K562 (cell line): ENCODE data around the gene SGO1. TPM values are rescaled to one million over a fixed set of nuclear protein-coding genes. Genes with fewer than 3 reads are reported as not detected.

Experiments used
- ATAC-seq: fragments of 200-7000 bp; cut with Tn5 transposase; 3 replicates; pipeline ENCODE4 v1.9.1; 2020; ENCODE audit warnings: moderate library complexity
- BruUV-seq: library from RNA; stranded (reverse); fragments of 400-500 nt; replicated peaks from 2 replicates; lab custom pipeline; 2021; lab: Mats Ljungman, UMichigan
- CTCF ChIA-PET: fragments of 300-600 bp; formaldehyde crosslinking; extraction: SDS; loops from one replicate; lab custom pipeline; 2021; ENCODE audit warnings: low intra/inter-chr PET ratio; lab: Yijun Ruan, JAX
- POLR2A ChIA-PET: fragments of 300-600, 350-650 bp; sonication (Branson Sonifier 250); formaldehyde crosslinking; extraction: SDS; loops from one replicate; lab custom pipeline; 2021; ENCODE audit warnings: antibody characterized with exemption, inconsistent platforms; lab: Yijun Ruan, JAX
- DNase-seq, 4 experiments: peaks; one replicate each; pipeline versions ENCODE4 v3.0.0 to v3.0.0-alpha.2; 2011 to 2018; ENCODE audit warnings: low spot score in 3 of 4, mixed read lengths in 3 of 4; ENCODE audit errors: extremely low read depth in 1 of 4
- FAIRE-seq: peaks from 2 replicates; lab custom pipeline; 2011; peaks lifted over from hg19 to GRCh38; lab: Jason Lieb, UNC
- H2AFZ ChIP-seq: 2 replicates; pipeline ENCODE4 v1.6.0; 2011; ENCODE audit warnings: low read depth, low read length, control low read depth, inconsistent platforms
- H3K27ac ChIP-seq: fragments of 200-600 bp; 3 replicates; pipeline ENCODE4 v1.8.0; 2011; ENCODE audit warnings: low read depth, mild to moderate bottlenecking, control low read depth, inconsistent platforms, low read length, moderate library complexity, mixed read lengths; ENCODE audit errors: extremely low read depth
- H3K27me3 ChIP-seq, 2 experiments: fragments of 300-600 bp in 1 of 2; 2 replicates in 1 of 2; 3 replicates in 1 of 2; pipeline versions ENCODE4 v1.6.0 to v1.8.0; 2011; ENCODE audit warnings: inconsistent platforms in 2 of 2, low read length in 2 of 2, mild to moderate bottlenecking in 1 of 2, mixed read lengths in 1 of 2, moderate library complexity in 1 of 2; ENCODE audit not compliant: control insufficient read depth in 2 of 2, insufficient read depth in 2 of 2
- H3K36me3 ChIP-seq: fragments of 300-600 bp; 3 replicates; pipeline ENCODE4 v1.8.0; 2011; ENCODE audit warnings: mild to moderate bottlenecking, low read length, inconsistent platforms; ENCODE audit not compliant: control insufficient read depth, insufficient read depth
- H3K4me1 ChIP-seq, 2 experiments: fragments of 200-600 bp in 1 of 2; replicated peaks in 1 of 2; 2 replicates in 1 of 2; 3 replicates in 1 of 2; pipeline versions ENCODE4 v1.5.1 to v1.8.0; 2011; ENCODE audit warnings: inconsistent platforms in 2 of 2, low read length in 2 of 2, mild to moderate bottlenecking in 1 of 2, mixed read lengths in 1 of 2, moderate library complexity in 1 of 2; ENCODE audit not compliant: control insufficient read depth in 2 of 2, insufficient read depth in 2 of 2
- H3K4me2 ChIP-seq: 2 replicates; pipeline ENCODE4 v1.6.1; 2011; ENCODE audit warnings: low read length, control low read depth, inconsistent platforms, mixed read lengths; ENCODE audit not compliant: insufficient read depth
- H3K4me3 ChIP-seq: fragments of 200-600 bp; sonication (generic), shearing (Covaris generic); 2 replicates; pipeline ENCODE4 v1.5.1; 2016; ENCODE audit warnings: control low read depth, inconsistent platforms
- H3K79me2 ChIP-seq: fragments of 200-600 bp; 3 replicates; pipeline ENCODE4 v1.8.0; 2011; ENCODE audit warnings: low read length, inconsistent platforms; ENCODE audit not compliant: control insufficient read depth, insufficient read depth
- H3K9ac ChIP-seq, 2 experiments: 2 replicates each; pipeline versions ENCODE4 v1.6.0 to v1.6.1; 2011; ENCODE audit warnings: low read depth in 2 of 2, low read length in 2 of 2, control low read depth in 1 of 2, inconsistent platforms in 1 of 2, mild to moderate bottlenecking in 1 of 2, mixed read lengths in 1 of 2; ENCODE audit not compliant: insufficient read depth in 1 of 2
- H3K9me1 ChIP-seq: one replicate; pipeline ENCODE4 v1.6.0; 2011; ENCODE audit warnings: inconsistent platforms, mild to moderate bottlenecking, low read length, moderate library complexity; ENCODE audit not compliant: control insufficient read depth, insufficient read depth
- H3K9me3 ChIP-seq: replicated peaks from 2 replicates; pipeline ENCODE4 v1.5.1; 2011; ENCODE audit warnings: low read depth, low read length, inconsistent platforms; ENCODE audit not compliant: control insufficient read depth, insufficient read depth
- H4K20me1 ChIP-seq: replicated peaks from 2 replicates; pipeline ENCODE4 v1.6.1; 2011; ENCODE audit warnings: low read length, inconsistent platforms, mixed read lengths; ENCODE audit not compliant: control insufficient read depth, insufficient read depth
- BRD4 ChIP-seq: fragments of 200-600 bp; sonication (generic); IDR thresholded peaks from 2 replicates; pipeline ENCODE4 v1.6.1; 2017; ENCODE audit warnings: inconsistent platforms
- HNRNPUL1 ChIP-seq: fragments of 200-400 bp; formaldehyde crosslinking; IDR thresholded peaks from 2 replicates; pipeline ENCODE4 v1.6.1; 2017; ENCODE audit warnings: low read length
- NEUROD1 ChIP-seq: fragments of 150-350 bp; IDR thresholded peaks from 2 replicates; pipeline ENCODE4 v1.6.1; 2014; ENCODE audit warnings: borderline replicate concordance, low read length, low read depth; ENCODE audit not compliant: partially characterized antibody
- PHTF2 ChIP-seq: fragments of 250-450 bp; sonication (Bioruptor Pico); IDR thresholded peaks from 2 replicates; pipeline ENCODE4 v1.5.0; 2021; ENCODE audit warnings: mild to moderate bottlenecking
- SIN3B ChIP-seq: fragments of 450-650 bp; IDR thresholded peaks from 2 replicates; pipeline ENCODE4 v1.6.1; 2017; ENCODE audit warnings: low read depth, mild to moderate bottlenecking, moderate library complexity
- TBP ChIP-seq: optimal IDR thresholded peaks from 2 replicates; pipeline ENCODE3; 2011; ENCODE audit warnings: low read depth, low read length, improper control_type of control experiment
- ZNF146 ChIP-seq: IDR thresholded peaks from one replicate; pipeline ENCODE4 v1.6.1; 2018; ENCODE audit warnings: missing compliant biosample characterization; ENCODE audit not compliant: unreplicated experiment
- ZNF175 ChIP-seq: fragments of 200-800 bp; sonication (Bioruptor generic); IDR thresholded peaks from 2 replicates; pipeline ENCODE4 v1.6.1; 2016; ENCODE audit warnings: low read depth, mild to moderate bottlenecking, missing genetic modification characterization, missing compliant biosample characterization
- ZNF445 ChIP-seq: fragments of 250-450 bp; sonication (Bioruptor Pico); IDR thresholded peaks from 2 replicates; pipeline ENCODE4 v1.4.0; 2020; ENCODE audit warnings: low read depth, mild to moderate bottlenecking, moderate library complexity
- ZNF77 ChIP-seq: fragments of 250-450 bp; sonication (Bioruptor Pico); IDR thresholded peaks from 2 replicates; pipeline ENCODE4 v1.5.0; 2020
- WGBS: fragments of 100-300 bp; shearing (Covaris generic); methylation state at CpG from one replicate; pipeline ENCODE4 v1.1.6; 2016; ENCODE audit warnings: low coverage, mixed read lengths; ENCODE audit not compliant: insufficient coverage; ENCODE audit errors: missing lambda C conversion rate; 5-methylcytosine and 5-hydroxymethylcytosine counted together
- in situ Hi-C: fragments of 300-500 bp; cut with MboI; formaldehyde crosslinking; loops from 4 replicates; pipeline ENCODE4 v1.15.0; 2018; ENCODE audit warnings: inconsistent platforms, mixed read lengths
- intact Hi-C: fragments of 100-400 bp; cut with micrococcal nuclease; formaldehyde crosslinking; loops from 2 replicates; pipeline ENCODE4 v1.14.2; 2022
- polyA plus RNA-seq, 8 experiments: library from polyadenylated mRNA; depleted of rRNA in 4 of 8; stranded (reverse) in 5 of 8; unstranded in 3 of 8; fragments of >200 nt; fragmentation: Nextera tagmentation in 2 of 8; fragmentation: Illumina TruSeq in 1 of 8; extraction: Ambion mirVana in 2 of 8; extraction: Trizol in 1 of 8; gene quantifications; 2 replicates each; pipeline versions ENCODE4 v1.2.1 to v1.2.3, GENCODE V29; 2011 to 2014; ENCODE audit warnings: inconsistent platforms in 1 of 8, missing spikeins in 1 of 8
- total RNA-seq, 7 experiments: library from RNA; depleted of rRNA in 6 of 7; stranded (reverse); fragments of >200 nt in 6 of 7; fragmentation: Illumina TruSeq in 2 of 7; extraction: Trizol in 2 of 7; gene quantifications; 2 replicates each; pipeline versions ENCODE4 v1.2.1 to v1.2.3, GENCODE V29; 2011 to 2021; ENCODE audit warnings: low replicate concordance in 1 of 7
- TF ChIP-seq, protein P1 (sequence below): sonication (generic); IDR thresholded peaks from 2 replicates; pipeline ENCODE4 v1.6.1; 2016

SGO1 gene
- total and polyA plus RNA-seq, 9 of the 15 experiments (the other 6 are each of a cell fraction or from before 2014, with no cell fraction given), result 13.7 to 57.3 (median 28.2) TPM

DNA sequence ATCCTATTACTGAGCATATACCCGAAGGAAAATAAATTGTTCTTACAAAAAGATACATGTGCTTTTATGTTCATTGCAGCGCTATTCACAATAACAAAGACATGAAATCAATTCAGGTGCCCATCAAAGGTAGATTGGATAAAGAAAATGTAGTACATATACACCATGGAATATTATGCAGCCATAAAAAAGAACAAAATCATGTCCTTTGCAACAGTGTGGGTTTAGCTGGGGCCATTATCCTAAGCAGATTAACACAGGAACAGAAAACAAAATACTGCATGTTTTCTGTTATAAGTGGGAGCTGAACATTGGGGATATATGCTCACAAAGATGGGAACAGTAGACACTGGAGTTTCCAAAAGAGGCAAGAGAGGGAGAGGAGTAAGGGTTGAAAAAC is 42.5 kb downstream of the SGO1 start:
- Histone ChIP-seq H3K4me1 (no peaks in the 10 kb centered on the region), H3K27ac (no peak overlapping the region), H3K36me3 (no peaks in the 10 kb centered on the region; the same call in 1 of the 3 replicates), H3K4me3 (no peak overlapping the region), H3K9ac (no peak overlapping the region), H3K27me3 (no peaks in the 10 kb centered on the region), H3K9me3 (no peaks in the 10 kb centered on the region), H3K9me1 (no peaks in the 10 kb centered on the region), H2AFZ (no peak overlapping the region), H3K79me2 (no peaks in the 10 kb centered on the region), H4K20me1 (no peaks in the 10 kb centered on the region), H3K4me2 (no peak overlapping the region)
- 70% methylated on average over 2 of the region's 2 CpGs for WGBS
- ChIA-PET POLR2A (interaction anchor here (0.6 to 1.8 kb wide), 2 partner anchors 11 to 43 kb away, joined by 3 read pairs; partner anchors contain the start of gene SGO1), CTCF (no interaction called here)
- no TSS peak for BruUV-seq
- ATAC-seq (no peak), DNase-seq (no peak), FAIRE-seq (no peak)
- in situ Hi-C loops, result no loop called here
- intact Hi-C loops, result no loop called here
- TF ChIP-seq ZNF77 (CRISPR knock-in tag), result no peak
- no peak for TF ChIP-seq NEUROD1
- peak; percentile 89 for TF ChIP-seq ZNF146
- TF ChIP-seq PHTF2 (CRISPR knock-in tag), result no peak
- TF ChIP-seq ZNF445 (CRISPR knock-in tag), result no peak

DNA sequence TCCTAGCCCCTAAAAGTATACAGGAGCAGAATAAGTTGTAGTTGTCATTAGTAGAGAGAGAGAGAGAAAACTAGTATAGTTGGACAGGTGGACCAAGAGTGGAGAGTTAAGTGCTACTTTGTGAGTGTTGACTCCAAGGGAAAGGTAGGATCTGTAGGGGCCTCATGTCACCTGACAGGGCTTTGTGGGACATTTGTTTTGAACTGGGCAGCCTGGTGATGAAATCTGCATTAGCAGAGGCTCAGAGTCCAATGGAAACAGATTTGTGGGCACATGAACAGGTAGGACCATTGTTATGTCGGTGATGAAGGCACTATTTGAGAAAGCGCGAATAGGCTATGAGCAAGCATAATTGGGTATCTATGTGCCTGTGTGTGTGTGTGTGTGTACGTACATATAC is 43.5 kb downstream of the SGO1 start:
- FAIRE-seq (no peak), DNase-seq (no peak), ATAC-seq (no peak)
- no TSS peak for BruUV-seq
- no peak overlapping the region for H3K4me2 ChIP-seq
- TF ChIP-seq BRD4 (no peak), HNRNPUL1 (no peak), ZNF175 (CRISPR knock-in tag) (no peak), SIN3B (no peak), TBP (no peak)
- TF ChIP-seq, protein P1, sequence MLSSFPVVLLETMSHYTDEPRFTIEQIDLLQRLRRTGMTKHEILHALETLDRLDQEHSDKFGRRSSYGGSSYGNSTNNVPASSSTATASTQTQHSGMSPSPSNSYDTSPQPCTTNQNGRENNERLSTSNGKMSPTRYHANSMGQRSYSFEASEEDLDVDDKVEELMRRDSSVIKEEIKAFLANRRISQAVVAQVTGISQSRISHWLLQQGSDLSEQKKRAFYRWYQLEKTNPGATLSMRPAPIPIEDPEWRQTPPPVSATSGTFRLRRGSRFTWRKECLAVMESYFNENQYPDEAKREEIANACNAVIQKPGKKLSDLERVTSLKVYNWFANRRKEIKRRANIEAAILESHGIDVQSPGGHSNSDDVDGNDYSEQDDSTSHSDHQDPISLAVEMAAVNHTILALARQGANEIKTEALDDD, result no peak
- CTCF ChIA-PET, result no interaction called here
- H3K9me3 ChIP-seq, result no peaks in the 10 kb centered on the region
- no peak overlapping the region for H2AFZ ChIP-seq
- no peaks in the 10 kb centered on the region for H3K9me1 ChIP-seq
- H4K20me1 ChIP-seq, result no peaks in the 10 kb centered on the region
- 80% methylated on average over 4 of the region's 4 CpGs for WGBS
- no peaks in the 10 kb centered on the region for H3K79me2 ChIP-seq
- no peaks in the 10 kb centered on the region for H3K27me3 ChIP-seq
- no peak overlapping the region for H3K4me3 ChIP-seq
- no peak overlapping the region for H3K27ac ChIP-seq
- intact Hi-C loops (no loop called here), in situ Hi-C loops (no loop called here)
- no peaks in the 10 kb centered on the region; the same call in 1 of the 3 replicates for H3K36me3 ChIP-seq
- POLR2A ChIA-PET, result interaction anchor here (1.2 to 1.8 kb wide), 2 partner anchors 10 to 12 kb away, joined by 3 to 4 read pairs; no protein-coding TSS in a partner anchor
- no peaks in the 10 kb centered on the region for H3K4me1 ChIP-seq
- no peak overlapping the region for H3K9ac ChIP-seq
